SK-N-MC (cell line): Measurements from ENCODE around the gene PEA15.

Experiments
- DNase-seq: peaks from one replicate; pipeline ENCODE4 v3.0.0-alpha.2; 2011; ENCODE audit warnings: low read depth, low spot score
- H3K27ac ChIP-seq: fragments of 200-600 bp; sonication (generic); 2 replicates; pipeline ENCODE4 v1.5.1; 2016; ENCODE audit warnings: mixed run types
- H3K36me3 ChIP-seq: fragments of 200-600 bp; sonication (generic); 2 replicates; pipeline ENCODE4 v1.6.1; 2017; ENCODE audit warnings: antibody characterized with exemption, low read length, mixed read lengths; ENCODE audit not compliant: insufficient read depth
- H3K4me3 ChIP-seq: fragments of 200-600 bp; sonication (generic); 2 replicates; pipeline ENCODE4 v1.5.1; 2016
- H3K9ac ChIP-seq: fragments of 200-600 bp; sonication (generic); 2 replicates; pipeline ENCODE4 v1.8.0; 2017; ENCODE audit warnings: mixed run types, mixed read lengths; ENCODE audit not compliant: insufficient read length
- H3K9me3 ChIP-seq: fragments of 200-600 bp; sonication (generic); 2 replicates; pipeline ENCODE4 v1.6.1; 2017; ENCODE audit warnings: low read depth, mild to moderate bottlenecking, antibody characterized with exemption, low read length, moderate library complexity, mixed read lengths
- EZH2 ChIP-seq: fragments of 200-600 bp; sonication (generic); IDR thresholded peaks from one replicate; pipeline ENCODE4 v1.6.1; 2017; ENCODE audit warnings: antibody characterized with exemption
- FOXP2 ChIP-seq: optimal IDR thresholded peaks from 2 replicates; pipeline ENCODE3; 2011; ENCODE audit warnings: mild to moderate bottlenecking, moderate library complexity; ENCODE audit not compliant: insufficient read depth; ENCODE audit errors: extremely low read length, control extremely low read depth
- POLR2AphosphoS5 ChIP-seq: IDR thresholded peaks from 2 replicates; pipeline ENCODE4 v1.6.1; 2012; ENCODE audit warnings: mild to moderate bottlenecking, low read depth, low read length, borderline replicate concordance

The PEA15 gene

GRCh38 chr1:160224606-160225005, 19.4 kb downstream of the PEA15 start:
- H3K27ac ChIP-seq, result no peak overlapping the region
- H3K36me3 ChIP-seq, result peaks cover 94% of the 10 kb centered on the region
- TF ChIP-seq EZH2, result no peak
- TF ChIP-seq POLR2AphosphoS5, result no peak
- no peak for TF ChIP-seq FOXP2
- no peak for DNase-seq
- no peak overlapping the region for H3K9ac ChIP-seq
- H3K9me3 ChIP-seq, result no peaks in the 10 kb centered on the region
- no peak overlapping the region for H3K4me3 ChIP-seq

- Histone ChIP-seq H3K36me3 (peaks cover 94% of the 10 kb centered on the region), H3K4me3 (no peak overlapping the region), H3K9me3 (no peaks in the 10 kb centered on the region), H3K27ac (no peak overlapping the region), H3K9ac (no peak overlapping the region)
- TF ChIP-seq FOXP2 (no peak), EZH2 (no peak), POLR2AphosphoS5 (no peak)
- no peak for DNase-seq
These were observed 20.2 kb downstream of the PEA15 start for GRCh38 chr1:160225345-160225744.

GRCh38 chr1:160226623-160227022, 21.4 kb downstream of the PEA15 start:
- DNase-seq, result no peak
- no peak for TF ChIP-seq FOXP2
- no peak for TF ChIP-seq POLR2AphosphoS5

GRCh38 chr1:160227034-160227433, 21.9 kb downstream of the PEA15 start:
- no peak for TF ChIP-seq EZH2
- no peak for TF ChIP-seq POLR2AphosphoS5
- H3K9me3 ChIP-seq, result no peaks in the 10 kb centered on the region
- no peak for DNase-seq
- H3K9ac ChIP-seq, result no peak overlapping the region
- no peak overlapping the region for H3K27ac ChIP-seq
- H3K4me3 ChIP-seq, result no peak overlapping the region
- H3K36me3 ChIP-seq, result peaks cover 91% of the 10 kb centered on the region

More at GRCh38 chr1:160226623-160227022, 21.4 kb downstream of the PEA15 start:
- Histone ChIP-seq H3K27ac (no peak overlapping the region), H3K36me3 (peaks cover 92% of the 10 kb centered on the region), H3K9ac (no peak overlapping the region), H3K4me3 (no peak overlapping the region), H3K9me3 (no peaks in the 10 kb centered on the region)

GRCh38 chr1:160227561-160227960, 22.4 kb downstream of the PEA15 start:
- TF ChIP-seq FOXP2, result no peak
- no peak for TF ChIP-seq EZH2
- no peak for TF ChIP-seq POLR2AphosphoS5
- peaks cover 88% of the 10 kb centered on the region for H3K36me3 ChIP-seq
- DNase-seq, result no peak
- no peak overlapping the region for H3K4me3 ChIP-seq
- H3K9me3 ChIP-seq, result no peaks in the 10 kb centered on the region
- no peak overlapping the region for H3K9ac ChIP-seq
- H3K27ac ChIP-seq, result no peak overlapping the region

GRCh38 chr1:160228431-160228830, 23.2 kb downstream of the PEA15 start:
- no peak overlapping the region for H3K9ac ChIP-seq
- no peak overlapping the region for H3K4me3 ChIP-seq
- H3K36me3 ChIP-seq, result peaks cover 84% of the 10 kb centered on the region
- TF ChIP-seq POLR2AphosphoS5, result no peak
- no peak for TF ChIP-seq EZH2
- TF ChIP-seq FOXP2, result no peak
- H3K9me3 ChIP-seq, result no peaks in the 10 kb centered on the region
- no peak for DNase-seq
- H3K27ac ChIP-seq, result no peak overlapping the region

GRCh38 chr1:160232911-160233310, 27.7 kb downstream of the PEA15 start:
- H3K27ac ChIP-seq, result no peak overlapping the region
- TF ChIP-seq FOXP2 (no peak), EZH2 (no peak), POLR2AphosphoS5 (no peak)
- no peak overlapping the region for H3K9ac ChIP-seq
- no peak for DNase-seq
- H3K9me3 ChIP-seq, result no peaks in the 10 kb centered on the region
- H3K4me3 ChIP-seq, result no peak overlapping the region
- peaks cover 70% of the 10 kb centered on the region for H3K36me3 ChIP-seq

- no peak overlapping the region for H3K27ac ChIP-seq
- peaks cover 70% of the 10 kb centered on the region for H3K36me3 ChIP-seq
- no peak overlapping the region for H3K9ac ChIP-seq
- H3K9me3 ChIP-seq, result no peaks in the 10 kb centered on the region
- H3K4me3 ChIP-seq, result no peak overlapping the region
- DNase-seq, result no peak
- TF ChIP-seq POLR2AphosphoS5 (no peak), FOXP2 (no peak), EZH2 (no peak)
These were observed 31.6 kb downstream of the PEA15 start for GRCh38 chr1:160236806-160237205.

- H3K9me3 ChIP-seq, result no peaks in the 10 kb centered on the region
- H3K4me3 ChIP-seq, result no peak overlapping the region
- no peak for DNase-seq
- no peak overlapping the region for H3K9ac ChIP-seq
- peaks cover 70% of the 10 kb centered on the region for H3K36me3 ChIP-seq
- H3K27ac ChIP-seq, result no peak overlapping the region
- TF ChIP-seq FOXP2, result no peak
- no peak for TF ChIP-seq POLR2AphosphoS5
- no peak for TF ChIP-seq EZH2
These were observed 32.4 kb downstream of the PEA15 start for GRCh38 chr1:160237558-160237957.

- Histone ChIP-seq H3K9me3 (no peaks in the 10 kb centered on the region), H3K4me3 (no peak overlapping the region), H3K36me3 (peaks cover 71% of the 10 kb centered on the region)
These were observed 33.2 kb downstream of the PEA15 start for GRCh38 chr1:160238408-160238807.

More at GRCh38 chr1:160238408-160238807, 33.2 kb downstream of the PEA15 start:
- TF ChIP-seq FOXP2 (no peak), EZH2 (no peak), POLR2AphosphoS5 (no peak)
- Histone ChIP-seq H3K9ac (no peak overlapping the region), H3K27ac (no peak overlapping the region)
- no peak for DNase-seq
